ENCODE measurements around the gene VSIR.

DNA sequence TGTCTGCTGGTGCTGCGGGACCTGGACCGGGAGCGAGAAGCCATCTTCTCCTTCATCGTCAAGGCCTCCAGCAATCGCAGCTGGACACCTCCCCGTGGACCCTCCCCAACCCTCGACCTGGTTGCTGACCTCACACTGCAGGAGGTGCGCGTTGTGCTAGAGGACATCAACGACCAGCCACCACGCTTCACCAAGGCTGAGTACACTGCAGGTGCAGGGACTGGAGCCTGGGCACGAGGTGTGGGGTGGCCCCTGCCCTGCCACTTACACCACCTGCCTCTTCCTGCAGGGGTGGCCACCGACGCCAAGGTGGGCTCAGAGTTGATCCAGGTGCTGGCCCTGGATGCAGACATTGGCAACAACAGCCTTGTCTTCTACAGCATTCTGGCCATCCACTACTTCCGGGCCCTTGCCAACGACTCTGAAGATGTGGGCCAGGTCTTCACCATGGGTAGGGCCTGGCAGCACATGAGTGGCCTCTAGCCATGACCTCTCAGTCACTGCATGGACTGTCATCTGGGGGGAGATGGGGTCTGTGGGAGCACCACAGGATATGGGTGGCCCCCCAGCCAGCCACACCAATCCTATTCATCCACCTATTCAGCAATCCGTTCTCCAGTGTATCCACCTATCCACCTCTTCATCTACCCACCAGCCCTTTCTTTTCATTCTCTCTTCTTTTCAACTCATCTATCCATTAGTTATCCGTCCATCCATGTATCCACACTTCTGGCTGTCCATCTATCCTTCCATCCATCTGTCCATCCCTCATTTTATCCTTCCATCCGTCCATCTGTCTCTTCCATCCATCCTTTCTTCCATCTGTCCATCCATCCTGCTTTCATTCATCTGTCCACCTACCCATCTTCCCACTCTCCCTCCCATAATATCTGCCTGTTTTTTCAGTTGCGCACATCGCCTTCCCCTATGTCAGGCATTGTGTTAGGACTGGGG is 34.5 kb upstream of the VSIR start:
- TF ChIP-seq CTCF (conservative IDR thresholded peaks at IDR 0.05) (no peak), EZH2 (IDR thresholded peaks at IDR 0.05; ENCODE audit: low read depth) (no peak)

Data from PC-9 (cell line).